AG04450 (cell line): Measurements from ENCODE around the gene ADAMTS14. TPM values are rescaled to one million over a fixed set of nuclear protein-coding genes. Genes with fewer than 3 reads are reported as not detected.
A peak's percentile ranks its signal among the peaks of the same experiment; 100 is the strongest.

Experiments
- CTCF ChIA-PET: fragments of 300-600, 350-600 bp; formaldehyde crosslinking; extraction: SDS; loops from one replicate; lab custom pipeline; 2022; ENCODE audit warnings: antibody characterized with exemption, inconsistent platforms; lab: Charles Lee
- POLR2A ChIA-PET: fragments of 350-600 bp; formaldehyde crosslinking; extraction: SDS; loops from one replicate; lab custom pipeline; 2021; ENCODE audit warnings: antibody characterized with exemption, inconsistent platforms; lab: Yijun Ruan, JAX
- DNase-seq: peaks from one replicate; pipeline ENCODE4 v3.0.0-alpha.2; 2011; ENCODE audit warnings: low read depth, low spot score
- H3K27ac ChIP-seq: one replicate; pipeline ENCODE4 v1.5.1; 2012; ENCODE audit warnings: low read depth, low read length, control low read depth
- H3K27me3 ChIP-seq: one replicate; pipeline ENCODE4 v1.6.0; 2012; ENCODE audit warnings: low read length; ENCODE audit not compliant: control insufficient read depth, insufficient read depth
- H3K4me3 ChIP-seq: 2 replicates; pipeline ENCODE4 v1.5.1; 2011; ENCODE audit warnings: mild to moderate bottlenecking, low read depth, low read length, control low read depth
- H3K9me3 ChIP-seq: 2 replicates; pipeline ENCODE4 v1.5.1; 2012; ENCODE audit warnings: low read length; ENCODE audit not compliant: control insufficient read depth, insufficient read depth
- CTCF ChIP-seq: IDR thresholded peaks from 2 replicates; pipeline ENCODE4 v1.5.1; 2011; ENCODE audit warnings: low read depth, low read length, control low read depth, inconsistent platforms
- polyA plus RNA-seq: library from polyadenylated mRNA; depleted of rRNA; stranded (reverse); fragments of >200 nt; gene quantifications from 2 replicates; pipeline ENCODE4 v1.2.3, GENCODE V29; 2011

Gene ADAMTS14
- polyA plus RNA-seq, 1 experiment = 2.9 TPM

GRCh38 chr10:70711177-70711576 is 38.9 kb downstream of the ADAMTS14 start:
- no peaks in the 10 kb centered on the region for H3K9me3 ChIP-seq
- no peak for TF ChIP-seq CTCF
- ChIA-PET CTCF (no interaction called here), POLR2A (no interaction called here)
- no peak overlapping the region for H3K4me3 ChIP-seq
- DNase-seq = no peak
- peaks cover 6% of the 10 kb centered on the region for H3K27me3 ChIP-seq
- H3K27ac ChIP-seq = no peak overlapping the region

- H3K27me3 ChIP-seq = peaks cover 2% of the 10 kb centered on the region
- ChIA-PET CTCF (no interaction called here), POLR2A (no interaction called here)
- no peak for TF ChIP-seq CTCF
- no peak overlapping the region for H3K4me3 ChIP-seq
- DNase-seq = no peak
- H3K9me3 ChIP-seq = no peaks in the 10 kb centered on the region
- no peak overlapping the region for H3K27ac ChIP-seq
These were observed 39.6 kb downstream of the ADAMTS14 start for GRCh38 chr10:70711911-70712310.

- CTCF ChIA-PET = no interaction called here
- POLR2A ChIA-PET = no interaction called here
These were observed 41.9 kb downstream of the ADAMTS14 start for GRCh38 chr10:70714245-70714644.

GRCh38 chr10:70714951-70715350 is 42.6 kb downstream of the ADAMTS14 start:
- H3K27me3 ChIP-seq = peaks cover 2% of the 10 kb centered on the region
- no peaks in the 10 kb centered on the region for H3K9me3 ChIP-seq
- no peak for DNase-seq
- H3K4me3 ChIP-seq = no peak overlapping the region
- POLR2A ChIA-PET = no interaction called here
- no peak for TF ChIP-seq CTCF
- CTCF ChIA-PET = interaction anchor here (1.0 kb wide), 1 partner anchor 165 kb away, joined by 4 read pairs; no protein-coding TSS in a partner anchor
- H3K27ac ChIP-seq = no peak overlapping the region

More at GRCh38 chr10:70714245-70714644, 41.9 kb downstream of the ADAMTS14 start:
- no peak for DNase-seq
- H3K4me3 ChIP-seq = no peak overlapping the region
- TF ChIP-seq CTCF = no peak
- no peaks in the 10 kb centered on the region for H3K9me3 ChIP-seq
- H3K27ac ChIP-seq = no peak overlapping the region
- H3K27me3 ChIP-seq = peaks cover 2% of the 10 kb centered on the region

- Histone ChIP-seq H3K9me3 (no peaks in the 10 kb centered on the region), H3K27ac (no peak overlapping the region), H3K27me3 (peaks cover 2% of the 10 kb centered on the region), H3K4me3 (no peak overlapping the region)
- POLR2A ChIA-PET = no interaction called here
- peak; percentile 8 for DNase-seq
- CTCF ChIA-PET = no interaction called here
- TF ChIP-seq CTCF = no peak
These were observed 43.8 kb downstream of the ADAMTS14 start for GRCh38 chr10:70715853-70716795.
